CD4-positive, alpha-beta T cell treated with Interleukin-4 for 4 hours (primary cell): ENCODE measurements around the gene LILRA6.
"Not testable (repeated sequence)": the region's sequence is repeated elsewhere in the genome, so short reads cannot be mapped to it uniquely, and the experiment has no call there.

Source experiments
- DNase-seq: peaks from one replicate; pipeline ENCODE4 v3.0.0-alpha.2; 2020

The LILRA6 gene

DNA sequence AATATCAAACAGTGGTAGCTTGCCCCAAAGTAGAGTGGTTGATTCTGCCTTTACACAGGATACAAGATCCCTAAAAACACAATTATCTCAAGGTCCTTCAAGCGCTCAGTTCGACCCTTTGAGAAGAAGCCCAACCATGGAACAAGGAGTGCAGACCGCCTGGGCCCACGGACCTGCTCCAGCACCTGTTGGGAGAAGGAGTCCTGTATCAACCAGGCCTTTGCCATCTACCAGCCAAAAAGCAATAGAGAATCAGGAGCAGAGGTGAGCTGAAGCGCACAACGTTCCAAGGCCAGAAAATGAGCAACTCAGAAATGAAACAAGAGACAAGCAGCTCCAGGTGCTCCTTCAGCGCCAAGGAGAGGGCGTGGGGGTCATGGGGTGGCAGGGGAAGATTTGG, 13.4 kb downstream of the LILRA6 start:
- DNase-seq: no peak

GRCh38 chr19:54224619-54225018, 18.0 kb downstream of the LILRA6 start:
- not testable (repeated sequence) for DNase-seq

- DNase-seq: not testable (repeated sequence)
Measured at GRCh38 chr19:54223937-54224281, 18.7 kb downstream of the LILRA6 start.

GRCh38 chr19:54223277-54223936, 19.2 kb downstream of the LILRA6 start:
- not testable (repeated sequence) for DNase-seq

DNA sequence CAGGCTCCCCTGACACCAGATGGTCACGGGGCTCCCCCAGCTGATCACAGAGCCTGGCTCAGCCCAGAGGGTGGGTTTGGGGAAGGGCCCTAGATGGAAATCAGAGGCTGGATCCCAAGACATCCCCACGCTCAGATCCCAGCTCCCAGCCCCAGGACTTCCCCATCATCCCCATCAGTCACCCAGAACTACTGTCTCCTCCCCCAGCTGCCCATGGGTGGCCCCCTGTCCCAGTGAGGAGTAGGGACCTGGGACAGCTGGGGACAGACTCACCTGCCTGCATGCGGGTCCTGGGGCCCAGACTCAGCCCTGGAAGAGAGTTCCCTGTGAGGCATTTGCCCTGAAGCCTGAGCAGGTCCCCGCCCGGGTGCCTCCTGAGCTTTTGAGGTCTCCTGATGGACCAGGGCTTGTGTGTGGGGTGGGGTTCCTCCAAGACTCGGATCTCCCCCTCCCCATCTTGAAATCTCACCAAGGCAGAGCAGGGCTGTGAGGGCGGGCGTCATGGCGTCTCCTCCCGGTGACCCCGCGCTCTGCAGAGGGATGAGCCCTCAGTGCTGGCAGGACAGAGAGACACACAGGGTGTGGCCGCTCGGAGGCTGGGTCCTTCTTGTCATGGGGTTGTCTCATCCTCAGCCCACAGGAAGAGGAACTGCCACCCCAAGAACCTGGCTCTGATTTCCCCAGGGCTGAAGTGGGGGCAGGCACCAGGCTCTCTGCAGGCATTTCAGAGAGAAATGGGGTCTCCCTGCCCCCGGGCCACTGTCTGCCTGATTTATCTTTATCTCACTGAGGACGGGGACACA, 19.9 kb downstream of the LILRA6 start, which contains the start of gene LILRB3:
Gene LILRB3, minus strand, starts transcription at position 534 of the 803 bp plus-strand sequence. Its CDS starts 31 bp downstream, at position 503.
- not testable (repeated sequence) for DNase-seq

DNA sequence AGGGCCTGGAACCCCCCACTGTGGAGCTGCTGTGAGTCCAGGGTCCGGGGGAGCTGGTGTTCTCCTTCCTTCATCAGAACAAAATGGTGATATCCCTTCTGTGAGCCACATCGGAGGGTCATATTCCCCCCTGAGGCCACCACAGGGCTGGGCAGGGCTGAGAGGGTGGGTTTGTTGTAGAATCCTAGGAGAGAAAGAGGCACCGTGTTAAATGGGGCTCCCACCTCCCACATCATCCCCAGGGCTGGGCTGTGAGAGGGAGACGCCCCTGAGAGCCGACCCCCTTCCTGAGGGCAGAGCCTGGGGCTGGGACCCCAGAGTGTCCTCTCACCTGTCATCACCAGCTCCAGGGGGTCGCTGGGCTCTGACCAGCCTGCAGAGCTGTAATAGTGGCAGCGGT, 20.6 kb downstream of the LILRA6 start:
- not testable (repeated sequence) for DNase-seq

DNA sequence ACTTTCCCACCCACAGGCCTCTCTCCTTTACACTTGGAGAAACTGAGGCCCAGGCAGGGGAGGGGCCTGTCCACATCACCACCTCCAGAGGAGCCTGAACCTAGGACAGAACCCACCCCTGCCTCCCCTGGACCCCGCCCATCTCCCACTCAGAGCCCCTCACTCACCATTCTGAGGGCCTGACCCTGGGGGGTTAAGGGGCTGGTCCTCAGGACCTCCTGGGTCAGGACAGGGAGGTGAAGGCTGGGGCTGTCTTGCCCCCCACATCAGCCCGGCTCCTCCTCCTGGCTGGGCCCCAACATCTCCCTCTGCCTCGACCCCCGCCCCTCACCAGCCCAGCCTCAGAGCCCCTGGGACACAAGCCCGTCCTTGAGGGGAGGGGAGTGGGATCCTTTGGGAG, 22.9 kb downstream of the LILRA6 start:
- not testable (repeated sequence) for DNase-seq

DNA sequence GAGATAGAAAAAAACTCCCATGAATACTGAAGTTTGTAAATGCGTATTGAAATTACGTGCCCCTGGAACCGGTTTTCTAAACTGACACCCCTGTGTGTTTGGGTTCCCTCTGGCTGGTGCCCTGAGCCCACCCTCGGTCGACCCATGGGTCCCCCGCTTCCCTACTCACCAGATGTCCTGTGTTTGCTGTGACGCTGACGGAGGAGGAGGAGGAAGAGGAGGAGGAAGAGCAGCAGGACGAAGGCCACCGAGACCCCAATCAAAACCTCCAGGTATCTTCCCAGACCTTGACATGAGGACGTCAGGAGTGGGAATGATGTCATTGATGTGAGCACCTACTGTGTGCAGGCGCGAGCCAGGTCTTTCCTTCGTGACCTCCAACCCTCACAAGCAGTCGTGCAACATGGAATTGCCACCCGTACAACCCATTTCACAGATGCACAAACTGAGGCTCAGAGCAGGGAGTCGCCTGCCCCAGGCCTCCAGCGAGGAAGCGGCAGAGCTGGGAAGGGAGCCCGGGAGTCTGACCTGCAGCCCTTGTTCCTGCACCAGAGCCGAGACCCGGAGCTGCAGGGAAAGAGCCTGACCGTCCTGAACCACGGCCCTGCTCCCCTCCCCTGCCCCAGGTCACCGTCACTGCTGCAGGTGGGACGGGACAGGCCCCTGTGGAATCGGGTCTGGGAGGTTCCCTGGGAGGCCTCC, 23.5 kb downstream of the LILRA6 start:
- no peak for DNase-seq

DNA sequence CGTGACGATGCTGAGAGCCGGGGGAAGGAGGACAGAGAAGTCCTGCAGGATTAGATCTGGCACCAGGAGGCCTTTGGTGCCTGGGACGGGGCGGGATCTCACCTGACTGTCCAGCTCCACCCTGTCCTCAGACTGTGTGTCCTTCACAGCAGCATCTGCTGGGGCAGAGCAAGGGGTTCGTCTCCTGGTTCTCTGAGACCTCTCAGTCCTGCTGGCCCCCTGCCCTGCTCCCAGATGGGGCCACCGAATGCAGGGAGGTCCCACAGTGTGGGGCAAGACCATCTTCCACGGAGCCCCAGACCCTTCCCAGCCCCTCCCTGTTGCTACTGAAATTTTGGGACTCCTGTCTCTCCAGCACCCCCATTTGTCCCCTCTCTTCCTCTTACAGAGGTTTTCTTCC, 24.3 kb downstream of the LILRA6 start:
- DNase-seq: no peak

- DNase-seq: not testable (repeated sequence)
Measured at GRCh38 chr19:54217517-54218247, 24.9 kb downstream of the LILRA6 start.

GRCh38 chr19:54216869-54217268, 25.7 kb downstream of the LILRA6 start:
- DNase-seq: no peak

DNA sequence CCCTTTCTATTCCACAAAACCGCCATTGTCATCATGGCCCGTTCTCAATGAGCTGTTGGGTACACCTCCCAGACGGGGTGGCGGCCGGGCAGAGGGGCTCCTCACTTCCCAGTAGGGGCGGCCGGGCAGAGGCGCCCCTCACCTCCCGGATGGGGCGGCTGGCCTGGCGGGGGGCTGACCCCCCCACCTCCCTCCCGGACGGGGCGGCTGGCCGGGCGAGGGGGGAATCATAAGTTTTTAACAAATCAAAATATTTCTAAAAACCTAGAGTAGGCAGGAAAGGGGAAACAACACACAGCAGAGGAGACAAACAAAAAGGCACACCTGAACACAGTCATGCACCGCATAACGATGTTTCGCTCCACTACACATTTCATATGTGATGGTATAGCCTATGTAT, 27.9 kb downstream of the LILRA6 start:
- DNase-seq: not testable (repeated sequence)

GRCh38 chr19:54214217-54214616, 28.4 kb downstream of the LILRA6 start:
- not testable (repeated sequence) for DNase-seq

DNA sequence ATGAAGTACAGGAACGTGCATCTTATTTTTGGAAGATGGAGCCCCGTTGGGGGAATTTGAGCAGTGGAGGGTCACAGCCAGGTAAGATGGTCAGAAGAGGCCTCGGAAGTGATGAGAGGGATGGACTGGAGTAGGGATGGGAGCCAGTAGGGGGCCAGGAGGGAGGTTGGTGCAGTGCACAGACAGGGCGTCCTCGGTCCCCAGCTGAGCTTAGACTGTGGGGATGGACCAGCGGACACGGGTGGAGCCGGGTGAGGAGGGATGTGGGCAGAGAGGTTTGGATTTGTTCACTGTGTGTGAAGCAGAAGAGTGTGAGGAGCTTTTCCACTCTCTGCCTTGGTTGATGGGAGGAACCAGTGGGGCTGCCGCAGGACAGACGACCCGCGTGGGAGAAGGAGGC, 31.4 kb downstream of the LILRA6 start:
- no peak for DNase-seq

DNA sequence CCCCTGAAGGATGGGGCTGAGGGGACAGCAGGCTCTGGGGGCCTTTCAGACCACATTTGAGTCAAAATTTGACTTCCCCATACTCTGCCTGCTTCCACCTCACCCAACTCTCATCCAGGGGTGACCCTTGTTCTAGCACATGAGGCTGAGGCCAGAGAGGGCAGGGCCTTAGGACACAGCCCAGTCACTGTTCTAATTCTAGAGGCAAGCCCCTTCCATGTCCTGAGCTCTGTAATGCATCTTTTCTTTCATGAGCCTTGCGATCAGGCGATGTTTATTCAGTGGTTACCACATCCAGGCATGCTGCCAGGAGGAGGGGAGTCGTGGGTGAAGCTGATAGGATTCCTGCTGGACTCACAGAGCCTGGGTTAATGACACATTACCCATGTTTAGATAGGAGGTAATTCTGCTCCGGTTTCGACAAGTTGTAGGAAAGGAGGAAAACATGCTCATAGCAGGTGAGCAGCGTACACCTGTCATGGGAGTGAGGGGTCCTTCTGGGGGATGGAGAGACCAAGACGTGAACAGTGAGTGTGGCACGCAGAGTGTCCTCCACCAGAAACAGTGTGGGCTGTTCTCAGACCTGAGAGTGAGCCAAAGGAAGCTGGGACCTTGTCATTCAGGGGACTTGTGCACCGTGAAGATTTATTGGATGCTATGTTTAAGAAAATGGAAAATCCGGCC, 32.6 kb downstream of the LILRA6 start:
- no peak for DNase-seq

- DNase-seq: no peak
Measured at GRCh38 chr19:54209058-54209810, 33.4 kb downstream of the LILRA6 start.

DNA sequence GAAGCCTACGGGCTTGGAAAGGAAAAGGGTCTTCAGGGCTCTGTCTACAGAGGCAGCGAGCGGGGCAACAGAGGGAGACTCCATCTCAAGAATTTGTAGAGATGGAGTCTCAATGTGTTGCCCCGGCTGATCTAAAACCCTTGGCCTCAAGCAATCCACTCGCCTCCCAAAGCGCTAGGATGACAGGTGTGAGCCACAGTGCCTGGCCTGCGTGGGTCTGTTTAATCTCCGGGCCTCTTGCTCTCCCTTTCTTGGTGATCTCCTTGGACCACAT, 33.9 kb downstream of the LILRA6 start:
- DNase-seq: no peak

DNA sequence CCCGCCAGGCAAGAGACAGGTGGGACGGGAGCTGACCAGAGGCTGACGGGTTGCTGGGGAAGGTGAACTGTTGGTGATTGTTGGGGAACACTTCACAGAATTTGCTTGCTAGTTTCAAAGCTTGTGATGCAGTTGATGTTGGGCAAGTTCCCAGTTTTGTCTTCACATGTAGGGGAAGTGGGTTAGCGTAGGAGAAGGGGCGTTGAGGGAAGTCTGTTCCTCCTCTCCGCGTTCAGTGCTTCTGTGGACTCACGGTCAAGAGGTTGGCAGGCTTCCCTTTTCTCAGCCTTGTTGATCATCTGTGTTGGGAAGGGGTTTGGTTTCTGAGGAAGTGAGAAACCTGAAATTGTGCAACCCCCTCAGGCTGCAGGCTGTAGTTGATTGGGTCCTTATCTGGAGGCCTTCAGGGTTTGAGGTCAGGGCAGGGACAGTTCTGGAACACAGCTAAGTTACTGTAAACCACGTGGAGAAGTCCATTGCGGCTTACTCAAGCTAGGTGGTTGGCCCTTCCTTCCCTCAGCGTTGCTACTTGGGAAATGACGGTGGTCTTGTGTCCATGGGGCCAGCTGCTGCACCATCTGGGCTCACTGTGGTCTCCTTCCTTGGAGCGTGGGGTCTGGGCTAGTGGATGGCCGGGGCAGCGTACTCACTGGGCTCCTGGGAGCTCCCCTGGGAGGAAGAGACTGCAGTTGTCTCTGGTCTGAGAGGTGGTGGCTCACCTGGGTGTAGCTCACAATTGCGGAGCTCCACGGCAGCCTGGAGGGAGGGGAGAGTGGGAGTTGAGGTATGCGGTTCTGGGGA, 34.4 kb downstream of the LILRA6 start:
- peak; percentile 49 for DNase-seq

GRCh38 chr19:54207676-54207982, 35.0 kb downstream of the LILRA6 start:
- DNase-seq: no peak

DNA sequence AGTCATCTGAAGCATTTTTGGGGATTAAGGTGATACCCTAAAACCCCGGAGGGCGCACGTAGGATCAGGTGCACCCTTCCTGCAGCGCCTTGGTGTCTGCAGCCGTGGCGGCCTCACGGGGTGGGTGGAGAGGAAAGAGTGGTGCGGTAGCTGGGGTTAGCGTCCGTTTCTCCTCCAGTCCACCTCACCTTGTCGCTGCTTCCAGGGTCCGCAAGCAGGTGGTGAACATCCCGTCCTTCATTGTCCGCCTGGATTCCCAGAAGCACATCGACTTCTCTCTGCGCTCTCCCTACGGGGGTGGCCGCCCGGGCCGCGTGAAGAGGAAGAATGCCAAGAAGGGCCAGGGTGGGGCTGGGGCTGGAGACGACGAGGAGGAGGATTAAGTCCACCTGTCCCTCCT, 35.4 kb downstream of the LILRA6 start:
- not testable (repeated sequence) for DNase-seq

DNA sequence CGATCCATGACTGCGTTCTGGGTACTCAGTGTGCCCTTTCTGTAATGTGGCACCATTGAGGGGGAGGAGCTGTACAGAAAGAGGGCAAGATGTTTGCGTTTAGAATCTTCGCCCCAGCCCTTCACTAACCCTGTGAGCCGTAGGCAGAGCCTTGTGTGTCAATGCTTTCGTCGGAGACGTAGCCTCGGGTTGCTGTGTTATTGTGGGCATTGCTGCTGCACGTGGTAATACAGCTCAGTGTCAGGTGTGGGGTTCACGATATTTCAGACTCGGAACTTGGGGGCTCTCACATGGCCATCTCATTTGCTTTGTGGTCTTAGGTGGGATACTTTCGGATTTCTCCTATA, 35.8 kb downstream of the LILRA6 start:
- DNase-seq: no peak
